ENCODE data around the gene ABCB8. TPM values are rescaled to one million over a fixed set of nuclear protein-coding genes. Genes with fewer than 3 reads are reported as not detected.

Gene ABCB8
- total and polyA plus RNA-seq, 9 of the 15 experiments (the other 6 are each of a cell fraction or from before 2014, with no cell fraction given) = 7.6 to 106 (median 36.3) TPM

DNA sequence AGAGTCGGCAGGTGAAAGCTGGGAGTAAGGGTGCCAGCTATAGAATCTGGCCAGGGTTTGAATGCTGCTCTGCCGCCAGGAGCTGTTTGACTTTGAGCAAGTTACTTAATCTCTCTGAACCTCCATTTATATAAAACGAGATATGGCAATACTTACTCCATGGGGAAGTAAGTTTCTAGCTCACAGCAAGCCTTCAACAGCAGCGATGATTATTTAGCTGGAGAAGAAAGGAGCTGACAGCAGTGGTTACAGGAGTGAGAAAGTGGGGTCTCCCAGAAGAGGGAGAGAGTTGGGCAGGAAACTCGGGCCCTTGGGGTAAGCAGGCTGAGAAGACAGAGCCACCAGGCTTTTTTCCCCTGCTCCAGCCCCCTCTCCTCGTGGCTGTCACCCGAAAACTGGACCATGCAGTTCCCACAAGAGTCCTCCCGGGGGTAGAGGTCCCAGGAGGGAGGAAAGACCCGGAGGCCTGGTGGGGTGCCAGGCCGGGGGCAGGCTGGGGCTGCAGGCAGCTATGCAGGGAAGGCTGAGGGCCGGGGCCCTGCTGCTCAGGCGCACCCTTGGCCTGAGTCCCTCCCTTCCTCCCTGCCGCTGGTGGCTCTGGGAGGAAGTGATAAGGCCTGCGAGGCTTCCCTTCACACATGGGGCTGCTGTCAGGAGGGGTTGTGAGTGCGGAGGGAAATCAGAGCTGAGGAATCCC is 34.0 kb upstream of the ABCB8 start (continued):
- TF ChIP-seq, protein P1, sequence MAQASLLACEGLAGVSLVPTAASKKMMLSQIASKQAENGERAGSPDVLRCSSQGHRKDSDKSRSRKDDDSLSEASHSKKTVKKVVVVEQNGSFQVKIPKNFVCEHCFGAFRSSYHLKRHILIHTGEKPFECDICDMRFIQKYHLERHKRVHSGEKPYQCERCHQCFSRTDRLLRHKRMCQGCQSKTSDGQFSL (CRISPR knock-in tag; IDR thresholded peaks at IDR 0.05) = 0 out of 2 replicates have a peak, but pooled peaks have one; percentile 54
- TF ChIP-seq, protein P1 (tag; IDR thresholded peaks at IDR 0.05) = peak in 1 of 2 experiments; percentile 86; a peak in 2 of 4 replicates
- no peak for TF ChIP-seq ZNF408 (CRISPR knock-in tag; IDR thresholded peaks at IDR 0.05; ENCODE audit: low read depth)
- peak; percentile 68 for TF ChIP-seq GTF2A2 (tag; IDR thresholded peaks at IDR 0.05)
- peak; percentile 55; the same call in 1 of the 2 replicates for TF ChIP-seq POLR2A (conservative IDR thresholded peaks at IDR 0.05)
- TF ChIP-seq E2F3 (CRISPR knock-in tag; IDR thresholded peaks at IDR 0.05) = peak; percentile 81; the same call in 1 of the 2 replicates
- TF ChIP-seq RBM34 (IDR thresholded peaks at IDR 0.05; ENCODE audit: borderline replicate concordance, insufficient read depth, low read length) = no peak
- no peak for TF ChIP-seq RFX1 (IDR thresholded peaks at IDR 0.05)
- TF ChIP-seq, protein P2, sequence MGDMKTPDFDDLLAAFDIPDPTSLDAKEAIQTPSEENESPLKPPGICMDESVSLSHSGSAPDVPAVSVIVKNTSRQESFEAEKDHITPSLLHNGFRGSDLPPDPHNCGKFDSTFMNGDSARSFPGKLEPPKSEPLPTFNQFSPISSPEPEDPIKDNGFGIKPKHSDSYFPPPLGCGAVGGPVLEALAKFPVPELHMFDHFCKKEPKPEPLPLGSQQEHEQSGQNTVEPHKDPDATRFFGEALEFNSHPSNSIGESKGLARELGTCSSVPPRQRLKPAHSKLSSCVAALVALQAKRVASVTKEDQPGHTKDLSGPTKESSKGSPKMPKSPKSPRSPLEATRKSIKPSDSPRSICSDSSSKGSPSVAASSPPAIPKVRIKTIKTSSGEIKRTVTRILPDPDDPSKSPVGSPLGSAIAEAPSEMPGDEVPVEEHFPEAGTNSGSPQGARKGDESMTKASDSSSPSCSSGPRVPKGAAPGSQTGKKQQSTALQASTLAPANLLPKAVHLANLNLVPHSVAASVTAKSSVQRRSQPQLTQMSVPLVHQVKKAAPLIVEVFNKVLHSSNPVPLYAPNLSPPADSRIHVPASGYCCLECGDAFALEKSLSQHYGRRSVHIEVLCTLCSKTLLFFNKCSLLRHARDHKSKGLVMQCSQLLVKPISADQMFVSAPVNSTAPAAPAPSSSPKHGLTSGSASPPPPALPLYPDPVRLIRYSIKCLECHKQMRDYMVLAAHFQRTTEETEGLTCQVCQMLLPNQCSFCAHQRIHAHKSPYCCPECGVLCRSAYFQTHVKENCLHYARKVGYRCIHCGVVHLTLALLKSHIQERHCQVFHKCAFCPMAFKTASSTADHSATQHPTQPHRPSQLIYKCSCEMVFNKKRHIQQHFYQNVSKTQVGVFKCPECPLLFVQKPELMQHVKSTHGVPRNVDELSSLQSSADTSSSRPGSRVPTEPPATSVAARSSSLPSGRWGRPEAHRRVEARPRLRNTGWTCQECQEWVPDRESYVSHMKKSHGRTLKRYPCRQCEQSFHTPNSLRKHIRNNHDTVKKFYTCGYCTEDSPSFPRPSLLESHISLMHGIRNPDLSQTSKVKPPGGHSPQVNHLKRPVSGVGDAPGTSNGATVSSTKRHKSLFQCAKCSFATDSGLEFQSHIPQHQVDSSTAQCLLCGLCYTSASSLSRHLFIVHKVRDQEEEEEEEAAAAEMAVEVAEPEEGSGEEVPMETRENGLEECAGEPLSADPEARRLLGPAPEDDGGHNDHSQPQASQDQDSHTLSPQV (IDR thresholded peaks at IDR 0.05) = peak; percentile 97
- TF ChIP-seq, protein P3, sequence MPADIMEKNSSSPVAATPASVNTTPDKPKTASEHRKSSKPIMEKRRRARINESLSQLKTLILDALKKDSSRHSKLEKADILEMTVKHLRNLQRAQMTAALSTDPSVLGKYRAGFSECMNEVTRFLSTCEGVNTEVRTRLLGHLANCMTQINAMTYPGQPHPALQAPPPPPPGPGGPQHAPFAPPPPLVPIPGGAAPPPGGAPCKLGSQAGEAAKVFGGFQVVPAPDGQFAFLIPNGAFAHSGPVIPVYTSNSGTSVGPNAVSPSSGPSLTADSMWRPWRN (IDR thresholded peaks at IDR 0.05; ENCODE audit: low read depth) = peak; percentile 54; the same call in 1 of the 2 replicates
- TF ChIP-seq NFE2L1 (tag; IDR thresholded peaks at IDR 0.05; ENCODE audit: borderline replicate concordance, low read depth) = no peak
- TF ChIP-seq ZNF174 (CRISPR knock-in tag; IDR thresholded peaks at IDR 0.05) = 0 out of 2 replicates have a peak, but pooled peaks have one; percentile 62
- peak in 1 of 2 experiments; percentile 97; a peak in 2 of 3 replicates for TF ChIP-seq CBX3 (IDR thresholded peaks at IDR 0.05; ENCODE audit: borderline replicate concordance in 1 of 2, low read length in 2 of 2)
- peak; percentile 89 for TF ChIP-seq HMGN3 (IDR thresholded peaks at IDR 0.05; ENCODE audit: borderline replicate concordance, extremely low read depth, insufficient read length, low read depth, low read length)

Data from K562 (cell line).